Measurements from ENCODE around the gene ROR2. TPM values are rescaled to one million over a fixed set of nuclear protein-coding genes. Genes with fewer than 3 reads are reported as not detected.

The ROR2 gene
- total and polyA plus RNA-seq, 5 donors from 2014 or later, result 0.12 TPM; not detected in 4

DNA sequence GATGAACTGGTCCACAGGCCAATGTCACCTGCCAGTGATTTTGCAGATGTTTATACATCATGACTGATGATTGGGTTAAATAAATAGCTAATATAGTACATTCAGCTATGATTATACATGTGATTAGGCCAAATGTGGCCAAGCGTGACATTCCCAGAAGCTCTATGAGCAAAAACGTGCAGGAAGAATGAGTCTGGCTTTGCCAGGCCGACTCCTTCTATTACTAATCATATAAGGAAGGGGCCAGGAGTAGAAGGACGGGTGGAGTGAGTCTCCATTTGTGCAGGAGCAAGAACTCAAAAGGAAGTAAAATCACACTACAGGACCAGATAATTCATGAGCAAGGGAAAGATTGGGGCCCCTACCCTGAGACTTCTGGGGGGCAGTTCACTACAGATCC lies 178.2 kb downstream of the ROR2 start:
- no peaks in the 10 kb centered on the region for H3K27me3 ChIP-seq (ENCODE audit: control insufficient read depth, insufficient read depth, low read length)
- no peaks in the 10 kb centered on the region for H3K36me3 ChIP-seq (ENCODE audit: control insufficient read depth, insufficient read depth, low read length)
- Mint-ChIP-seq H3K27me3 (peaks cover 14% of the 10 kb centered on the region), H3K9me3 (no peaks in the 10 kb centered on the region), H3K4me3 (no peak overlapping the region), H3K36me3 (no peaks in the 10 kb centered on the region), H3K27ac (no peak overlapping the region), H3K4me1 (no peaks in the 10 kb centered on the region)
- H3K9me3 ChIP-seq (ENCODE audit: control insufficient read depth in 2 of 2, low read length in 2 of 2), result no peaks in the 10 kb centered on the region
- no peak overlapping the region for H3K27ac ChIP-seq (ENCODE audit: insufficient read depth, low read length, poor library complexity, severe bottlenecking)
- H3K4me1 ChIP-seq (ENCODE audit: control insufficient read depth, insufficient read depth, low read length, poor library complexity, severe bottlenecking), result no peaks in the 10 kb centered on the region
- no peak overlapping the region for H3K4me3 ChIP-seq (ENCODE audit: low read depth, low read length)
- no peak for ATAC-seq (ENCODE audit: low read depth in 2 of 2)
- DNase-seq, result no peak

DNA sequence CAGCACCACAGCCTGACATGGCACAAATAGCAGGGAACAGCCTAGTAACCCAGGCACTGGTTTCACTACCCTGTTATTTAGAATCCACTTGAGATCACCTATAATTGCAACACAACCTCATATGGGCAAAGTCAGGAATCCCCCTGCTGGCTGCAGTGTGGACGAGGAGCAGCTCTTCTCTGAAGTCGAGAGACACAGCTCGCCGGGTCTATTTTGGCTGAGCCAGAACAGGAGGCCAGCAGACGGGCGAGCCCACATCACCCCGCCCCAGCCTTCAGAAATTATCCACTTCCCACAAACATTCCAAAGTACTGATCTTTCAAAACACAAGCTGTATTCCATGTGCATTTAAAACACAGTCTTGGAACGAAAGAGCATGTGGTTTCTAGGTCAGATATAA lies 179.0 kb downstream of the ROR2 start:
- DNase-seq (no peak), ATAC-seq (ENCODE audit: low read depth in 2 of 2) (no peak)
- H3K4me3 ChIP-seq (ENCODE audit: low read depth, low read length), result no peak overlapping the region
- H3K27ac Mint-ChIP-seq, result no peak overlapping the region
- H3K36me3 Mint-ChIP-seq, result no peaks in the 10 kb centered on the region
- H3K4me1 Mint-ChIP-seq, result no peaks in the 10 kb centered on the region
- H3K9me3 Mint-ChIP-seq, result peaks cover 0 to 4% (median 0%) of the 10 kb centered on the region in 7 donors
- no peaks in the 10 kb centered on the region for H3K9me3 ChIP-seq (ENCODE audit: control insufficient read depth in 2 of 2, low read length in 2 of 2)
- peaks cover 13% of the 10 kb centered on the region for H3K27me3 Mint-ChIP-seq
- H3K4me3 Mint-ChIP-seq, result no peak overlapping the region
- H3K36me3 ChIP-seq (ENCODE audit: control insufficient read depth, insufficient read depth, low read length), result no peaks in the 10 kb centered on the region
- no peaks in the 10 kb centered on the region for H3K27me3 ChIP-seq (ENCODE audit: control insufficient read depth, insufficient read depth, low read length)
- no peak overlapping the region for H3K27ac ChIP-seq (ENCODE audit: insufficient read depth, low read length, poor library complexity, severe bottlenecking)
- no peaks in the 10 kb centered on the region for H3K4me1 ChIP-seq (ENCODE audit: control insufficient read depth, insufficient read depth, low read length, poor library complexity, severe bottlenecking)

DNA sequence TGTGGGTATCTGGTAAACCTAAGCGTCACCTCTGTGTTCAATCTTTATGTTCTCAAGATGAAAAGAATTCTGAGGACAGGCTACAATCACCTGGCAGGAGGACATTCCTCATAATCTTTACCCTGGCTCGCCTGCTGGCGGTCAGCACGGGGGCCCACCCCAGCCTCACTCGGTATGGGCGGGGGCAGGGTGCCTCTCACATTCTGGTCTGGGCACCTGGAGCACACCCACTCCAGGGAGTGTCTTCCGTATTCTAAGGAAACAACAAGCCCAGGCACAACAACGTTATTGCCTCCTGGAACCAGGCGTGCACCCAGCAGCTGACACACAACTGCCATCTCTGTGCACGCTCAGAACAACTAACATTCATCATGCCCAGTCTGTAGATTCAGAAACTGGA lies 179.8 kb downstream of the ROR2 start:
- no peaks in the 10 kb centered on the region for H3K9me3 ChIP-seq (ENCODE audit: control insufficient read depth in 2 of 2, low read length in 2 of 2)
- H3K4me1 Mint-ChIP-seq, result no peaks in the 10 kb centered on the region
- peaks cover 0 to 4% (median 0%) of the 10 kb centered on the region in 7 donors for H3K9me3 Mint-ChIP-seq
- H3K4me3 ChIP-seq (ENCODE audit: low read depth, low read length), result no peak overlapping the region
- peaks cover 9% of the 10 kb centered on the region for H3K27me3 Mint-ChIP-seq
- H3K36me3 ChIP-seq (ENCODE audit: control insufficient read depth, insufficient read depth, low read length), result no peaks in the 10 kb centered on the region
- no peak overlapping the region for H3K4me3 Mint-ChIP-seq
- ATAC-seq (ENCODE audit: low read depth in 2 of 2) (no peak), DNase-seq (no peak)
- H3K36me3 Mint-ChIP-seq, result no peaks in the 10 kb centered on the region
- H3K4me1 ChIP-seq (ENCODE audit: control insufficient read depth, insufficient read depth, low read length, poor library complexity, severe bottlenecking), result no peaks in the 10 kb centered on the region
- H3K27ac Mint-ChIP-seq, result no peak overlapping the region
- H3K27ac ChIP-seq (ENCODE audit: insufficient read depth, low read length, poor library complexity, severe bottlenecking), result no peak overlapping the region
- H3K27me3 ChIP-seq (ENCODE audit: control insufficient read depth, insufficient read depth, low read length), result no peaks in the 10 kb centered on the region

DNA sequence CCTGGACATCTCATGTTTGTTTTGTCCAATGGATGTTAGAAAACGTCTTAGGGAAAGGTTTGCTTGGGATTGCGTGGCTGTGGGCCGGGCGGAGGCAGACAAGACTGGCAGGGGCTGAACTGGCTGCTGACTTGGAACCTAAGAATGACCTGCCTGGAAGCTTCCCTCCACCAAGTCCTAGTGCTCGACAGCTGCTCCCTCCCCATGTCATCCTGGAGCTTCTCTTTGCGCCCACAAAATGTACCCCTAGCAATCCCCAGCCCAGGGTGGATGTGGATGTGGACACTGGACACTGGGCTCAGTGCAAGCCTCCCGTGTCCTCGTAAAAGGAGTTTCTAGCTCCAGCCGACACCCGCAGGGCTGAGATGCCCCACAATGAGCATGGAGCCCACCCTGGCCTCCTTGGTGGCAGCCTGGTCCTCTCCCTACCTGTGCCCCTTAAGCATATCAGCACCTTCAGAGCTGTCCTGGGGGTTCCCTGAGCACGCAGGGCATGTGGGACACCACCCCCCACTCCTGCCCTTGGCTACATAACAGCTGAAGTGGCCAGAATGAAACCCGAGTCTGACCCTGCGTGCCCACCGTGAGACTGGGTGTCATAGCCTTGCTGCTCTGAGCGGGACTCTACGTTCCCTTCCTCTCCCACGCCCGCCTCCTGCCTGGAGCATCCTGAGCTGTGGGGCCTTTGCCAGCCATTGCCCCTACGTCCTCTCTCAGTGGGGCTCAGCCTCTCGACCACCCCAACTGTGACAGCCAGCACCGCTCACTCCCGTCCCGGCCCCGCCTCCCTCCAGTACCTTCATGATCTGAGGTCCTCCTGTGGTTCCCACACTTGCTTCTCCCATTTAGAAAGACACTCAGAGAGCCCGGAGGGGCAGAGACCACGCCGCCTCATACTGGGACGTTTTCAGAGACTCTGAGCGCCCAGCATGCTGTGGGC lies 180.8 kb downstream of the ROR2 start:
- Histone ChIP-seq H3K27me3 (ENCODE audit: control insufficient read depth, insufficient read depth, low read length) (no peaks in the 10 kb centered on the region), H3K4me3 (ENCODE audit: low read depth, low read length) (no peak overlapping the region), H3K4me1 (ENCODE audit: control insufficient read depth, insufficient read depth, low read length, poor library complexity, severe bottlenecking) (no peaks in the 10 kb centered on the region), H3K27ac (ENCODE audit: insufficient read depth, low read length, poor library complexity, severe bottlenecking) (no peak overlapping the region), H3K36me3 (ENCODE audit: control insufficient read depth, insufficient read depth, low read length) (no peaks in the 10 kb centered on the region), H3K9me3 (ENCODE audit: control insufficient read depth in 2 of 2, low read length in 2 of 2) (no peaks in the 10 kb centered on the region)
- H3K4me3 Mint-ChIP-seq, result no peak overlapping the region
- DNase-seq (no peak), ATAC-seq (ENCODE audit: low read depth in 2 of 2) (no peak)
- H3K27me3 Mint-ChIP-seq, result peaks cover 5% of the 10 kb centered on the region
- no peak overlapping the region for H3K27ac Mint-ChIP-seq
- no peaks in the 10 kb centered on the region for H3K4me1 Mint-ChIP-seq
- H3K9me3 Mint-ChIP-seq, result peaks cover 0 to 4% (median 0%) of the 10 kb centered on the region in 7 donors
- no peaks in the 10 kb centered on the region for H3K36me3 Mint-ChIP-seq

DNA sequence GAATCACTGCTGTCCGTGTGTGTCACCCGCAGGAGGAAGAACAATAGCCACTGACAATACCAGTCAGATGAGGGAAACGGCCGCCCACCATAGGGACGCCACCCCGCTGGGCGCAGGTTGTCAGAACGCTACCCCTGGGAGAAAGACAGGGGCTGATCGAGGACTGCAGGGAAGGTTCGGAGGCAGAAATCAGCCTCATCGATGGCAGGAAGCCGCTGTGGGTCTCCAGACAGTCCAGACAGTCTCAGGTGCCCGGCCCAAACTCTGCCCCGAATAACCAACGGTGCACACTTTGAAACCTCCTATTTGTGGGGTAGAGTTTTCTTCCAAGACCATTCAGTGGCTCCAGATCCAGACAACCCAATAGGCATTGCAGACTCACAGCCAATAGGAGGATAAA lies 181.5 kb downstream of the ROR2 start:
- ATAC-seq (ENCODE audit: low read depth in 2 of 2) (no peak), DNase-seq (no peak)
- no peak overlapping the region for H3K27ac Mint-ChIP-seq
- H3K9me3 Mint-ChIP-seq, result peaks cover 0 to 4% (median 0%) of the 10 kb centered on the region in 7 donors
- Histone ChIP-seq H3K36me3 (ENCODE audit: control insufficient read depth, insufficient read depth, low read length) (no peaks in the 10 kb centered on the region), H3K27me3 (ENCODE audit: control insufficient read depth, insufficient read depth, low read length) (no peaks in the 10 kb centered on the region), H3K4me1 (ENCODE audit: control insufficient read depth, insufficient read depth, low read length, poor library complexity, severe bottlenecking) (no peaks in the 10 kb centered on the region), H3K9me3 (ENCODE audit: control insufficient read depth in 2 of 2, low read length in 2 of 2) (no peaks in the 10 kb centered on the region), H3K27ac (ENCODE audit: insufficient read depth, low read length, poor library complexity, severe bottlenecking) (no peak overlapping the region), H3K4me3 (ENCODE audit: low read depth, low read length) (no peak overlapping the region)
- H3K4me1 Mint-ChIP-seq, result no peaks in the 10 kb centered on the region
- H3K36me3 Mint-ChIP-seq, result no peaks in the 10 kb centered on the region
- peaks cover 5% of the 10 kb centered on the region for H3K27me3 Mint-ChIP-seq
- no peak overlapping the region for H3K4me3 Mint-ChIP-seq

- H3K27me3 Mint-ChIP-seq, result peaks cover 5% of the 10 kb centered on the region
- peaks cover 0 to 4% (median 1%) of the 10 kb centered on the region in 7 donors for H3K9me3 Mint-ChIP-seq
- DNase-seq (no peak), ATAC-seq (ENCODE audit: low read depth in 2 of 2) (no peak)
- no peaks in the 10 kb centered on the region for H3K36me3 ChIP-seq (ENCODE audit: control insufficient read depth, insufficient read depth, low read length)
- H3K4me3 Mint-ChIP-seq, result no peak overlapping the region
- no peaks in the 10 kb centered on the region for H3K9me3 ChIP-seq (ENCODE audit: control insufficient read depth in 2 of 2, low read length in 2 of 2)
- no peaks in the 10 kb centered on the region for H3K27me3 ChIP-seq (ENCODE audit: control insufficient read depth, insufficient read depth, low read length)
- no peak overlapping the region for H3K27ac Mint-ChIP-seq
- no peaks in the 10 kb centered on the region for H3K4me1 Mint-ChIP-seq
- H3K4me3 ChIP-seq (ENCODE audit: low read depth, low read length), result no peak overlapping the region
- H3K27ac ChIP-seq (ENCODE audit: insufficient read depth, low read length, poor library complexity, severe bottlenecking), result no peak overlapping the region
- no peaks in the 10 kb centered on the region for H3K36me3 Mint-ChIP-seq
- H3K4me1 ChIP-seq (ENCODE audit: control insufficient read depth, insufficient read depth, low read length, poor library complexity, severe bottlenecking), result no peaks in the 10 kb centered on the region
Observed at GRCh38 chr9:91766315-91767069, 183.5 kb downstream of the ROR2 start.

DNA sequence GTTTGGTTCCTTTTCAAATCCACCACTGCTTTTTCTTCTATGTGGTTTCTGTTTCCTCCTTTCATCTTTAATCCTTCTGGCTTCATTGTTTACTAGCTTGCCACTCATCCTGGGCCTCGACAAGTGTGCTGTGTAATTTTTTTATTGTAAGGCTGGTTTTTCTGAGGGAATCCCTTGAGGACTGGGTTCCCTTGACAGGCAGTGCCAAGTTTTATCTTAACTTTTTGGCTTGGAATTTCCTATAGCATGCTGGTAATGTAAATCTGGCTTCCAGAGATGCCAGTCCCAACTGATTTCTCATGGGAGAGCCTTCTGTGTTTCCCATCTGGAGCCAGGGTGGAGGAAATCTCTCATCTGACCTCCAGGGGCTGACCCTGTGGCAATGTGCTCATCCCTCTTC lies 184.7 kb downstream of the ROR2 start:
- H3K4me3 Mint-ChIP-seq, result no peak overlapping the region
- DNase-seq (no peak), ATAC-seq (ENCODE audit: low read depth in 2 of 2) (no peak)
- no peak overlapping the region for H3K27ac Mint-ChIP-seq
- peaks cover 5% of the 10 kb centered on the region for H3K27me3 Mint-ChIP-seq
- no peaks in the 10 kb centered on the region for H3K36me3 ChIP-seq (ENCODE audit: control insufficient read depth, insufficient read depth, low read length)
- no peak overlapping the region for H3K27ac ChIP-seq (ENCODE audit: insufficient read depth, low read length, poor library complexity, severe bottlenecking)
- H3K36me3 Mint-ChIP-seq, result no peaks in the 10 kb centered on the region
- H3K9me3 ChIP-seq (ENCODE audit: control insufficient read depth in 2 of 2, low read length in 2 of 2), result no peaks in the 10 kb centered on the region
- H3K4me1 ChIP-seq (ENCODE audit: control insufficient read depth, insufficient read depth, low read length, poor library complexity, severe bottlenecking), result no peaks in the 10 kb centered on the region
- H3K4me3 ChIP-seq (ENCODE audit: low read depth, low read length), result no peak overlapping the region
- H3K4me1 Mint-ChIP-seq, result no peaks in the 10 kb centered on the region
- H3K9me3 Mint-ChIP-seq, result peaks cover 0 to 4% (median 1%) of the 10 kb centered on the region in 7 donors
- H3K27me3 ChIP-seq (ENCODE audit: control insufficient read depth, insufficient read depth, low read length), result no peaks in the 10 kb centered on the region

Measured in CD4-positive, CD25-positive, alpha-beta regulatory T cell (primary cell).